IMR-90 (cell line): ENCODE measurements around the gene MYO9B. TPM values are rescaled to one million over a fixed set of nuclear protein-coding genes. Genes with fewer than 3 reads are reported as not detected.

Experiments used
- ATAC-seq: fragments of 200-7000 bp; cut with Tn5 transposase; 2 replicates; pipeline ENCODE4 v1.9.1; 2020; ENCODE audit warnings: low read depth, mild to moderate bottlenecking, moderate library complexity
- BruUV-seq: library from RNA; stranded (reverse); fragments of 400-500 nt; replicated peaks from 2 replicates; lab custom pipeline; 2021; lab: Mats Ljungman, UMichigan
- CTCF ChIA-PET: fragments of 300-600 bp; formaldehyde crosslinking; extraction: SDS; loops from one replicate; lab custom pipeline; 2021; ENCODE audit warnings: antibody characterized with exemption; lab: Yijun Ruan, JAX
- POLR2A ChIA-PET: fragments of 300-600 bp; sonication (Branson Sonifier 250); formaldehyde crosslinking; loops from one replicate; lab custom pipeline; 2022; ENCODE audit warnings: antibody characterized with exemption; ENCODE audit not compliant: unreplicated experiment; lab: Charles Lee
- DNase-seq: peaks from one replicate; pipeline ENCODE4 v3.0.0; 2013
- H2AFZ ChIP-seq: replicated peaks from 2 replicates; pipeline ENCODE3; 2013; ENCODE audit warnings: low read length, mild to moderate bottlenecking; ENCODE audit not compliant: poor library complexity
- H2AK5ac ChIP-seq: 2 replicates; pipeline ENCODE4 v1.6.1; 2013; ENCODE audit warnings: low read depth, low read length, inconsistent platforms
- H2AK9ac ChIP-seq: replicated peaks from 2 replicates; pipeline ENCODE3; 2013; ENCODE audit warnings: mild to moderate bottlenecking, low read depth, low read length, moderate library complexity; ENCODE audit not compliant: poor library complexity
- H2BK120ac ChIP-seq: 2 replicates; pipeline ENCODE4 v1.6.1; 2013; ENCODE audit warnings: low read depth, low read length, inconsistent platforms
- H2BK15ac ChIP-seq: 3 replicates; pipeline ENCODE4 v1.6.1; 2013; ENCODE audit warnings: low read depth, low read length, inconsistent platforms
- H2BK20ac ChIP-seq: 2 replicates; pipeline ENCODE4 v1.6.1; 2013; ENCODE audit warnings: low read depth, mild to moderate bottlenecking, inconsistent platforms, low read length, moderate library complexity
- H2BK5ac ChIP-seq: 2 replicates; pipeline ENCODE4 v1.6.1; 2013; ENCODE audit warnings: mild to moderate bottlenecking, low read depth, low read length, inconsistent platforms; ENCODE audit not compliant: poor library complexity, severe bottlenecking
- H3K14ac ChIP-seq: replicated peaks from 2 replicates; pipeline ENCODE4 v1.6.1; 2013; ENCODE audit warnings: low read depth, low read length, inconsistent platforms
- H3K18ac ChIP-seq: 2 replicates; pipeline ENCODE4 v1.6.1; 2013; ENCODE audit warnings: low read depth, low read length, control low read depth
- H3K23ac ChIP-seq: 2 replicates; pipeline ENCODE4 v1.6.1; 2013; ENCODE audit warnings: low read depth, low read length, inconsistent platforms
- H3K27ac ChIP-seq: 2 replicates; pipeline ENCODE4 v1.5.1; 2013; ENCODE audit warnings: mild to moderate bottlenecking, control low read depth, low read length; ENCODE audit not compliant: insufficient read depth
- H3K27me3 ChIP-seq: 2 replicates; pipeline ENCODE4 v1.6.1; 2013; ENCODE audit warnings: low read length; ENCODE audit not compliant: control insufficient read depth, insufficient read depth
- H3K36me3 ChIP-seq: 2 replicates; pipeline ENCODE4 v1.6.1; 2013; ENCODE audit warnings: low read length, mixed read lengths; ENCODE audit not compliant: control insufficient read depth, insufficient read depth
- H3K4ac ChIP-seq: 2 replicates; pipeline ENCODE4 v1.6.1; 2013; ENCODE audit warnings: low read depth, low read length, inconsistent platforms
- H3K4me1 ChIP-seq: 2 replicates; pipeline ENCODE4 v1.6.1; 2013; ENCODE audit warnings: low read length, mixed read lengths; ENCODE audit not compliant: control insufficient read depth, insufficient read depth
- H3K4me2 ChIP-seq: 2 replicates; pipeline ENCODE4 v1.6.1; 2013; ENCODE audit warnings: low read depth, mild to moderate bottlenecking, control low read depth, low read length, moderate library complexity
- H3K4me3 ChIP-seq: 2 replicates; pipeline ENCODE4 v1.5.1; 2013; ENCODE audit warnings: low read depth, mild to moderate bottlenecking, control low read depth, low read length, moderate library complexity; ENCODE audit not compliant: insufficient read depth
- H3K56ac ChIP-seq: 2 replicates; pipeline ENCODE4 v1.6.1; 2013; ENCODE audit warnings: low read length, inconsistent platforms; ENCODE audit not compliant: insufficient read depth; ENCODE audit errors: extremely low read depth
- H3K79me1 ChIP-seq, 2 experiments: 2 replicates each; pipeline ENCODE4 v1.6.1; 2013; ENCODE audit warnings: low read length in 2 of 2, inconsistent platforms in 1 of 2, low read depth in 1 of 2
- H3K9ac ChIP-seq: 2 replicates; pipeline ENCODE4 v1.6.1; 2013; ENCODE audit warnings: low read depth, low read length, control low read depth
- H3K9me1 ChIP-seq: 2 replicates; pipeline ENCODE4 v1.6.1; 2013; ENCODE audit warnings: low read length, inconsistent platforms; ENCODE audit not compliant: insufficient read depth
- H3K9me3 ChIP-seq: 2 replicates; pipeline ENCODE4 v1.6.1; 2013; ENCODE audit warnings: low read length; ENCODE audit not compliant: control insufficient read depth, insufficient read depth
- H4K20me1 ChIP-seq: 2 replicates; pipeline ENCODE4 v1.6.1; 2013; ENCODE audit warnings: low read length, inconsistent platforms; ENCODE audit not compliant: insufficient read depth
- H4K5ac ChIP-seq: 2 replicates; pipeline ENCODE4 v1.6.1; 2013; ENCODE audit warnings: mild to moderate bottlenecking, low read depth, low read length, control low read depth
- H4K8ac ChIP-seq, 2 experiments: 2 replicates each; pipeline ENCODE4 v1.6.1; 2013; ENCODE audit warnings: low read depth in 2 of 2, low read length in 2 of 2, control low read depth in 1 of 2, inconsistent platforms in 1 of 2
- H4K91ac ChIP-seq: 2 replicates; pipeline ENCODE4 v1.6.1; 2013; ENCODE audit warnings: low read depth, low read length, inconsistent platforms; ENCODE audit not compliant: insufficient read depth
- BHLHE40 ChIP-seq: fragments of 150-350 bp; IDR thresholded peaks from 2 replicates; pipeline ENCODE4 v1.6.1; 2016; ENCODE audit warnings: mild to moderate bottlenecking, low read depth, low read length
- CEBPB ChIP-seq: IDR thresholded peaks from 2 replicates; pipeline ENCODE4 v1.6.1; 2012; ENCODE audit warnings: low read depth, low read length, improper control_type of control experiment
- CHD1 ChIP-seq: IDR thresholded peaks from 2 replicates; pipeline ENCODE4 v1.6.1; 2012; ENCODE audit warnings: low read depth, low read length, improper control_type of control experiment
- CTCF ChIP-seq: conservative IDR thresholded peaks from 2 replicates; pipeline ENCODE4 v1.5.1; 2012; ENCODE audit warnings: mild to moderate bottlenecking, low read depth, low read length, improper control_type of control experiment
- FOS ChIP-seq: fragments of 150-350 bp; IDR thresholded peaks from 2 replicates; pipeline ENCODE4 v1.6.1; 2016; ENCODE audit warnings: low read depth, low read length
- MAFK ChIP-seq: IDR thresholded peaks from 2 replicates; pipeline ENCODE4 v1.6.1; 2012; ENCODE audit warnings: low read depth, low read length, improper control_type of control experiment
- MAZ ChIP-seq: IDR thresholded peaks from 2 replicates; pipeline ENCODE4 v1.6.1; 2012; ENCODE audit warnings: low read depth, mild to moderate bottlenecking, low read length, improper control_type of control experiment, moderate library complexity, borderline replicate concordance
- MXI1 ChIP-seq: IDR thresholded peaks from 2 replicates; pipeline ENCODE4 v1.6.1; 2012; ENCODE audit warnings: low read depth, mild to moderate bottlenecking, low read length, moderate library complexity, borderline replicate concordance
- NFE2L2 ChIP-seq: fragments of 150-350 bp; IDR thresholded peaks from 2 replicates; pipeline ENCODE4 v1.6.1; 2016; ENCODE audit warnings: low read depth, mild to moderate bottlenecking, low read length
- POLR2A ChIP-seq: IDR thresholded peaks from 2 replicates; pipeline ENCODE4 v1.6.1; 2012; ENCODE audit warnings: mild to moderate bottlenecking, low read depth, low read length
- RAD21 ChIP-seq: IDR thresholded peaks from 2 replicates; pipeline ENCODE4 v1.6.1; 2012; ENCODE audit warnings: low read length, improper control_type of control experiment
- RCOR1 ChIP-seq: IDR thresholded peaks from 2 replicates; pipeline ENCODE4 v1.6.1; 2012; ENCODE audit warnings: mild to moderate bottlenecking, low read length, improper control_type of control experiment; ENCODE audit not compliant: insufficient replicate concordance
- RFX5 ChIP-seq: IDR thresholded peaks from 2 replicates; pipeline ENCODE4 v1.8.0; 2012; ENCODE audit warnings: low read depth, mild to moderate bottlenecking, low read length, moderate library complexity
- SMC3 ChIP-seq: fragments of 150-350 bp; IDR thresholded peaks from 2 replicates; pipeline ENCODE4 v1.6.1; 2016; ENCODE audit warnings: low read depth, mild to moderate bottlenecking, antibody characterized with exemption, low read length, moderate library complexity
- WGBS, 2 experiments: methylation state at CpG; one replicate each; pipeline versions ENCODE4 v1.1.5 to v1.1.7; 2013; ENCODE audit warnings: missing lambda C conversion rate in 2 of 2; ENCODE audit not compliant: insufficient read length in 1 of 2; ENCODE audit errors: extremely low coverage in 2 of 2; 5-methylcytosine and 5-hydroxymethylcytosine counted together
- dilution Hi-C: fragments of 300-500 bp; cut with HindIII; formaldehyde crosslinking; loops from one replicate; pipeline ENCODE4 v1.14.3; 2018; ENCODE audit warnings: low sequenced_read_pairs; ENCODE audit not compliant: unreplicated experiment
- in situ Hi-C: fragments of 300-500 bp; cut with MboI; formaldehyde crosslinking; loops from 3 replicates; pipeline ENCODE4 v1.14.3; 2019; ENCODE audit warnings: low sequenced_read_pairs, inconsistent platforms, mixed read lengths
- intact Hi-C: fragments of 100-400 bp; cut with micrococcal nuclease; formaldehyde crosslinking; loops from 2 replicates; pipeline ENCODE4 v1.10.0; 2022
- polyA plus RNA-seq, 3 experiments: library from polyadenylated mRNA; depleted of rRNA; stranded (reverse); fragments of >200 nt; gene quantifications; 2 replicates each; pipeline ENCODE4 v1.2.3, GENCODE V29; 2012; ENCODE audit warnings: low replicate concordance in 1 of 3
- total RNA-seq: library from RNA; depleted of rRNA; stranded (reverse); fragments of >200 nt; gene quantifications from 2 replicates; pipeline ENCODE4 v1.2.3, GENCODE V29; 2012
- TF ChIP-seq, protein P1 (sequence below): fragments of 150-350 bp; IDR thresholded peaks from 2 replicates; pipeline ENCODE4 v1.6.1; 2017; ENCODE audit warnings: mild to moderate bottlenecking, antibody characterized with exemption, low read length, low read depth
- TF ChIP-seq, protein P2 (sequence below): fragments of 150-350 bp; IDR thresholded peaks from 2 replicates; pipeline ENCODE4 v1.6.1; 2016; ENCODE audit warnings: low read depth, mild to moderate bottlenecking, low read length, moderate library complexity, borderline replicate concordance

MYO9B gene
- total and polyA plus RNA-seq, 2 of the 4 experiments (the other 2 are of a cell fraction) = 61.8 to 77.8 TPM

DNA sequence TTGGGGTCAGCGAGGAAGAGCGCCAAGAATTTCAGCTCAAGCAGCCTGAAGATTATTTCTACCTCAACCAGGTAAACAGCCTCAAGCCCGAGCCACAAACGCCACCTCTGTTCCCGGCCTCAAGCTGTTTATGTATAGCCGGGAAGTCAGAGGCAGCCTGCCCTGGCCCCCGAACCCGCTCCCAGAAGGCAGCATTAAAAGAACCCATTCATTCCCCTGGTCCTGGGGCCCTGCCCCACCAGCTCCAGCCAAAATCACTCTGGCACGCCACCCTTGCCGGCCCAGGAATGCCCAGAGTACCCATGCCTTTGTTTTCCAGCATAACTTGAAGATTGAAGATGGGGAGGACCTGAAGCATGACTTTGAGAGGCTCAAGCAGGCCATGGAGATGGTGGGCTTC lies 78.4 kb downstream of the MYO9B start:
- dilution Hi-C loops (no loop called here), in situ Hi-C loops (no loop called here)
- ATAC-seq = no peak

More for the DNA sequence above, 78.4 kb downstream of the MYO9B start:
- Histone ChIP-seq H2AK9ac (no peak overlapping the region), H3K4me3 (no peak overlapping the region), H3K4ac (no peak overlapping the region), H4K5ac (no peak overlapping the region), H4K20me1 (peaks cover 4% of the 10 kb centered on the region), H3K27ac (no peak overlapping the region), H3K56ac (no peak overlapping the region), H4K91ac (no peak overlapping the region), H2BK20ac (no peak overlapping the region), H3K36me3 (peaks cover 72% of the 10 kb centered on the region), H2AFZ (no peak overlapping the region), H3K4me1 (no peaks in the 10 kb centered on the region), H3K79me1 (peaks cover 39 to 55% of the 10 kb centered on the region in 2 experiments), H3K27me3 (no peaks in the 10 kb centered on the region), H2BK5ac (no peak overlapping the region), H2BK15ac (no peak overlapping the region), H3K9me3 (no peaks in the 10 kb centered on the region), H4K8ac (no peak overlapping the region), H3K9ac (no peak overlapping the region), H3K23ac (no peak overlapping the region), H3K4me2 (no peak overlapping the region), H3K18ac (no peak overlapping the region), H3K9me1 (0 out of 2 replicates have a peak, but pooled peaks cover 7% of the 10 kb centered on the region), H2AK5ac (no peak overlapping the region), H2BK120ac (no peak overlapping the region), H3K14ac (no peak overlapping the region)
- POLR2A ChIA-PET = no interaction called here
- intact Hi-C loops = no loop called here
- TF ChIP-seq RFX5 (no peak), CEBPB (no peak), BHLHE40 (no peak), MAFK (no peak), RAD21 (no peak), SMC3 (no peak), MXI1 (no peak), CHD1 (no peak), MAZ (no peak), POLR2A (no peak), RCOR1 (no peak), FOS (no peak), CTCF (no peak), NFE2L2 (no peak)
- TF ChIP-seq, protein P1, sequence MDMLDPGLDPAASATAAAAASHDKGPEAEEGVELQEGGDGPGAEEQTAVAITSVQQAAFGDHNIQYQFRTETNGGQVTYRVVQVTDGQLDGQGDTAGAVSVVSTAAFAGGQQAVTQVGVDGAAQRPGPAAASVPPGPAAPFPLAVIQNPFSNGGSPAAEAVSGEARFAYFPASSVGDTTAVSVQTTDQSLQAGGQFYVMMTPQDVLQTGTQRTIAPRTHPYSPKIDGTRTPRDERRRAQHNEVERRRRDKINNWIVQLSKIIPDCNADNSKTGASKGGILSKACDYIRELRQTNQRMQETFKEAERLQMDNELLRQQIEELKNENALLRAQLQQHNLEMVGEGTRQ = no peak
- TF ChIP-seq, protein P2, sequence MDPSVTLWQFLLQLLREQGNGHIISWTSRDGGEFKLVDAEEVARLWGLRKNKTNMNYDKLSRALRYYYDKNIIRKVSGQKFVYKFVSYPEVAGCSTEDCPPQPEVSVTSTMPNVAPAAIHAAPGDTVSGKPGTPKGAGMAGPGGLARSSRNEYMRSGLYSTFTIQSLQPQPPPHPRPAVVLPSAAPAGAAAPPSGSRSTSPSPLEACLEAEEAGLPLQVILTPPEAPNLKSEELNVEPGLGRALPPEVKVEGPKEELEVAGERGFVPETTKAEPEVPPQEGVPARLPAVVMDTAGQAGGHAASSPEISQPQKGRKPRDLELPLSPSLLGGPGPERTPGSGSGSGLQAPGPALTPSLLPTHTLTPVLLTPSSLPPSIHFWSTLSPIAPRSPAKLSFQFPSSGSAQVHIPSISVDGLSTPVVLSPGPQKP = no peak
- DNase-seq = no peak
- no TSS peak for BruUV-seq
- 100% methylated on average over 1 of the region's 10 CpGs; no CpG with 5 or more reads in 1 of the 2 experiments for WGBS, 2 experiments
- CTCF ChIA-PET = no interaction called here
